Sigmoid colon (tissue), 7 donors: ENCODE results near the gene PARD3. TPM values are rescaled to one million over a fixed set of nuclear protein-coding genes. Genes with fewer than 3 reads are reported as not detected.

ENCODE experiments used
- DNase-seq: peaks from one replicate; pipeline ENCODE4 v3.0.0-alpha.2; 2019
- H3K27ac ChIP-seq, 4 donors: fragments of 200-600 bp; sonication (generic); one replicate each; pipeline ENCODE4 v1.5.1; 2016 to 2019; ENCODE audit warnings: mild to moderate bottlenecking in 1 of 4
- H3K27me3 ChIP-seq, 3 donors: fragments of 200-600 bp; sonication (generic); one replicate each; pipeline ENCODE4 v1.5.1; 2019; ENCODE audit warnings: mild to moderate bottlenecking in 1 of 3
- H3K36me3 ChIP-seq, 4 donors: fragments of 200-600 bp; sonication (generic); one replicate each; pipeline ENCODE4 v1.5.1; 2016 to 2019
- H3K4me1 ChIP-seq, 4 donors: fragments of 200-600 bp; sonication (generic); one replicate each; pipeline ENCODE4 v1.5.1; 2017 to 2019
- H3K4me3 ChIP-seq, 4 donors: fragments of 200-600 bp; sonication (generic); one replicate each; pipeline ENCODE4 v1.5.1; 2017 to 2019; ENCODE audit warnings: mild to moderate bottlenecking in 2 of 4, moderate library complexity in 1 of 4
- H3K9me3 ChIP-seq, 4 donors: fragments of 200-600 bp in 3 of 4; sonication (generic) in 3 of 4; one replicate each; pipeline versions ENCODE4 v1.5.1 to v1.6.1; 2013 to 2019
- EP300 ChIP-seq, 4 donors: sonication (generic); formaldehyde crosslinking; IDR thresholded peaks; one replicate each; pipeline ENCODE4 v1.6.1; 2017; ENCODE audit warnings: antibody characterized with exemption in 4 of 4
- POLR2A ChIP-seq, 2 donors: fragments of 450-650 bp; IDR thresholded peaks; one replicate each; pipeline ENCODE4 v1.6.1; 2016; ENCODE audit warnings: antibody characterized with exemption in 2 of 2, mild to moderate bottlenecking in 2 of 2, moderate library complexity in 2 of 2
- POLR2AphosphoS5 ChIP-seq, 4 donors: sonication (generic); formaldehyde crosslinking; IDR thresholded peaks; one replicate each; pipeline ENCODE4 v1.6.1; 2017; ENCODE audit warnings: antibody characterized with exemption in 4 of 4
- WGBS, 2 donors: extraction: QIAGEN DNeasy Blood & Tissue Kit; methylation state at CpG; one replicate each; pipeline ENCODE4 v1.1.7; 2013; 5-methylcytosine and 5-hydroxymethylcytosine counted together
- intact Hi-C: fragments of 100-400 bp; cut with DNase I; formaldehyde crosslinking; loops from one replicate; pipeline ENCODE4 v1.15.1; 2023
- polyA plus RNA-seq, 3 donors: library from polyadenylated mRNA; stranded (reverse); fragments of 200-250 nt; gene quantifications; one replicate each; pipeline ENCODE4 v1.2.3, GENCODE V29; 2013
- total RNA-seq, 4 donors: library from RNA; depleted of rRNA; stranded (reverse); fragments of >200 nt; gene quantifications; one replicate each; pipeline ENCODE4 v1.1.0, GENCODE V29; 2016
- TF ChIP-seq, protein P1 (sequence below), 4 experiments: fragments of 450-650 bp in 3 of 4; fragments of 200-600 bp in 1 of 4; IDR thresholded peaks; one replicate each; pipeline ENCODE4 v1.5.1; 2016 to 2019; ENCODE audit warnings: antibody characterized with exemption in 4 of 4, mild to moderate bottlenecking in 3 of 4, moderate library complexity in 2 of 4
- donor health status: healthy with polysubstance abuse.
- donor health status: Bipolar disorder and iron deficiency.
- donor health status: healthy.

The PARD3 gene
- total and polyA plus RNA-seq, 7 donors, result 17.5 to 96.4 (median 75.9) TPM

DNA sequence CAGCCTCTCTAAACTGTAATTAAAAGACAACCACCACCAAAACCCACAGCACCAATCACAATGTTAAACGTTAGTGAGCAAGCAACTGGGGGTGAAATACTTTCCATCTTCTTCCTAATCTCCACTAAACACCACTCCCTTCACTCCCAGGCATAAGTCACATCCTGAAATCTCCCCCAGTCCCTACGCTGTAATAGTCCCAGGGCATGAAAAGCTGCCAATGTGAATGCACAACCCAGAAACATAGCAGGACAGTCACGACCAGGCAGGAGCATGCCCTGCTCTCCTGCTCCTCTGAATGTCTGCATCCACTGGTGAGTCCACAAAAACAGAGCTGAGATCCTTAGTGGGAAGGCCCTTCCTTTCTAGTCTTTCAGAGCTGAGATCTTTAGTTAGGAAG is 288.9 kb downstream of the PARD3 start:
- no peak overlapping the region for H3K4me3 ChIP-seq
- WGBS, 2 donors, result 82 to 83% methylated on average over 3 of the region's 3 CpGs
- DNase-seq, result no peak
- H3K9me3 ChIP-seq, result no peaks in the 10 kb centered on the region
- intact Hi-C loops, result no loop called here
- H3K4me1 ChIP-seq, result peaks cover 0 to 29% (median 25%) of the 10 kb centered on the region in 4 donors
- H3K27me3 ChIP-seq, result no peaks in the 10 kb centered on the region
- H3K36me3 ChIP-seq, result no peaks in the 10 kb centered on the region
- TF ChIP-seq POLR2A (IDR thresholded peaks at IDR 0.05) (no peak), POLR2AphosphoS5 (IDR thresholded peaks at IDR 0.05) (no peak), EP300 (IDR thresholded peaks at IDR 0.05) (no peak)
- TF ChIP-seq, protein P1, sequence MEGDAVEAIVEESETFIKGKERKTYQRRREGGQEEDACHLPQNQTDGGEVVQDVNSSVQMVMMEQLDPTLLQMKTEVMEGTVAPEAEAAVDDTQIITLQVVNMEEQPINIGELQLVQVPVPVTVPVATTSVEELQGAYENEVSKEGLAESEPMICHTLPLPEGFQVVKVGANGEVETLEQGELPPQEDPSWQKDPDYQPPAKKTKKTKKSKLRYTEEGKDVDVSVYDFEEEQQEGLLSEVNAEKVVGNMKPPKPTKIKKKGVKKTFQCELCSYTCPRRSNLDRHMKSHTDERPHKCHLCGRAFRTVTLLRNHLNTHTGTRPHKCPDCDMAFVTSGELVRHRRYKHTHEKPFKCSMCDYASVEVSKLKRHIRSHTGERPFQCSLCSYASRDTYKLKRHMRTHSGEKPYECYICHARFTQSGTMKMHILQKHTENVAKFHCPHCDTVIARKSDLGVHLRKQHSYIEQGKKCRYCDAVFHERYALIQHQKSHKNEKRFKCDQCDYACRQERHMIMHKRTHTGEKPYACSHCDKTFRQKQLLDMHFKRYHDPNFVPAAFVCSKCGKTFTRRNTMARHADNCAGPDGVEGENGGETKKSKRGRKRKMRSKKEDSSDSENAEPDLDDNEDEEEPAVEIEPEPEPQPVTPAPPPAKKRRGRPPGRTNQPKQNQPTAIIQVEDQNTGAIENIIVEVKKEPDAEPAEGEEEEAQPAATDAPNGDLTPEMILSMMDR (IDR thresholded peaks at IDR 0.05), result no peak
- H3K27ac ChIP-seq, result peak overlapping the region in 3 of 4 donors; percentile 43 to 58 (median 49)

DNA sequence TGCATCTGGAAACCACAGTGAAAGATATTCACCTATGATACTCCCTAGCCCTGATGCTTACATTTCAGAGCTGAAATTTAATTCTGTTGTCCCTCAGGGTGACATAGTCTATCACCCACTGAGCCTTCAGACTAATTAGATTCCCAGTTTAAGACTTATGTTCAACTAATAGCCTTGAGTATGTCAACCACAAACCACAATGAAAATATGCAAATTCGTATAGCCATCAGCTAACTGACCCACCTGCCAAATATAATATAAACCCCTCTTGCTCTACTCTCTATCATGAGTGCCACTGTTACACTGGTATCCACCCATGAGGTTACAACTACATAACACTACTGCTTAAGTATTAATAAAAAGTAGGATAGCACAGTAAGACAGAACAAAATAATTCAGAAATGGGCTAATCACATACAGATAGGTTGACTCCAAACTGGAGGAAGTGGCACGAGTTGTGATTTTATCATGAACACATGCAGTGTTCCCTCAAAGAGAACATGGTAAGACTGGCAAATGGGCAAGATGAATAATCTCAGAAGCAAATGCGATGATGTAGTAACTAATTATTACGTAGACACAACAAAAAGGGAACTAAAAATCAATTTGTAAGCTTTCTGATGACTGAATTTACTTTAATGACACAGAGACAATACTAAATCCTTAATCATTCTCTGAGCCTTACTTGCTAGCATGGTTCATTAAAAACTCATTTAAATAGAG is 290.6 kb downstream of the PARD3 start:
- no peak for DNase-seq
- intact Hi-C loops, result no loop called here
- 89 to 93% methylated on average over 4 of the region's 4 CpGs for WGBS, 2 donors

DNA sequence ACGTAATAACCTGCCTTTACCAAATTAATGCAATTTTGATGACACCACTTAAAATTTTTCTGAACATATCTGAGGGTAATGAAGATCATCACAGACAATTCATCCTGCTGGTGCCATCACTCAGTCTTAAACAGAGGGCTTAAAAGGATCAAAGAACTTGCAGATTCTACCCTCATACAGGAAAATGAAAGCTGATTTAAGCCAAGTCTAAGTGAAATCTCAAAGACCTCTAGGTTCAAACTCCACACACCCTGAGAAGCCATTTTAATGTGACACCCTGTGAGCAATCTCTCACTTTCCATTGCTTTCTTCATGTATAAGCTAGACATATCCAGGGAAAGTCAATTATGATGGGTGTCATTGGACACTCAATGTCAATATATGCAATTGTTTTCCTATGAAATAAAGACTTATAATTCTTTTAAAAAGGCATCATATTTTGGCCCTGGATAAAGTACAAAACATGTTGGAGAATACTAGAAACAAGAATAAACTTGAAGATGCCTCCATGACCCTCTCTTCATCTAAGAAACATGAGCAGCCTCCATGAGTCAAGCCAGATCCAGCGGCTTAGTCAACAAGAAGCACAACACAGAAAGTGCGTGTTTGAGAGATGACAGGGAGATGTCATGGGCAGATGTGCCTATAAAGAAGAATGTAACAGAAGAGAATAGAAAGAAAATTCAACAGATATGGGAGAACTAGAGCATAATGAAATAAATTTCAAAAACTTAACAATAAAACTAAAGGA is 291.9 kb downstream of the PARD3 start:
- 89 to 92% methylated on average over 3 of the region's 3 CpGs for WGBS, 2 donors
- H3K36me3 ChIP-seq, result no peaks in the 10 kb centered on the region
- TF ChIP-seq, protein P1 (IDR thresholded peaks at IDR 0.05), result no peak
- TF ChIP-seq POLR2A (IDR thresholded peaks at IDR 0.05), result no peak
- TF ChIP-seq EP300 (IDR thresholded peaks at IDR 0.05), result no peak
- no peak for TF ChIP-seq POLR2AphosphoS5 (IDR thresholded peaks at IDR 0.05)
- DNase-seq, result no peak
- no peak overlapping the region for H3K4me3 ChIP-seq
- intact Hi-C loops, result no loop called here
- H3K27ac ChIP-seq, result no peak overlapping the region
- no peaks in the 10 kb centered on the region for H3K27me3 ChIP-seq
- H3K4me1 ChIP-seq, result peaks cover 0 to 20% (median 18%) of the 10 kb centered on the region in 4 donors
- no peaks in the 10 kb centered on the region for H3K9me3 ChIP-seq

More for the DNA sequence above, 290.6 kb downstream of the PARD3 start:
- Histone ChIP-seq H3K4me3 (no peak overlapping the region), H3K27me3 (no peaks in the 10 kb centered on the region), H3K27ac (no peak overlapping the region), H3K4me1 (peaks cover 0 to 29% (median 25%) of the 10 kb centered on the region in 4 donors), H3K36me3 (no peaks in the 10 kb centered on the region), H3K9me3 (no peaks in the 10 kb centered on the region)
- TF ChIP-seq POLR2A (IDR thresholded peaks at IDR 0.05), result no peak
- no peak for TF ChIP-seq POLR2AphosphoS5 (IDR thresholded peaks at IDR 0.05)

DNA sequence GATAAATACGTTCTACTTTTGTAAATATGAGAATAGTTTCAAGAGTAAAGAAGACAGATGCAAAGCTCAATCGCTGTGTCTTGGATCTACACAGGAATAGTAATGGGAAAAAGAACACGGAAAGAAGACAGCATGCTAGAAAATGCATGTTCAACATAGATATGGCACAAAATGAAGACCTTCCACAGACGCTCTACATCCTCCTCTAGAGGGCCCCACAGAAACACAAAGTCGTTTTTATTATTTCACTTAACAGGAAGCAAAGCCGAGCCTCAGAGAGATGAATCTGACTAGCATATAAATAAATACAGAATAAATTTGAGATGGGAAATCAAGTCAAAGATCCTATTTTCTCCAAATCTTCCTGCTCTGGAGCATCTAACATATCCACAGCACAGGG is 292.6 kb downstream of the PARD3 start:
- 20 to 47% methylated on average over 6 of the region's 6 CpGs for WGBS, 2 donors
- H3K4me1 ChIP-seq, result peaks cover 0 to 14% (median 13%) of the 10 kb centered on the region in 4 donors
- H3K36me3 ChIP-seq, result no peaks in the 10 kb centered on the region
- no peaks in the 10 kb centered on the region for H3K27me3 ChIP-seq
- H3K9me3 ChIP-seq, result no peaks in the 10 kb centered on the region
- no peak overlapping the region for H3K4me3 ChIP-seq
- intact Hi-C loops, result no loop called here
- TF ChIP-seq POLR2A (IDR thresholded peaks at IDR 0.05) (no peak), POLR2AphosphoS5 (IDR thresholded peaks at IDR 0.05) (no peak), EP300 (IDR thresholded peaks at IDR 0.05) (no peak)
- TF ChIP-seq, protein P1 (IDR thresholded peaks at IDR 0.05), result no peak
- H3K27ac ChIP-seq, result no peak overlapping the region
- no peak for DNase-seq

DNA sequence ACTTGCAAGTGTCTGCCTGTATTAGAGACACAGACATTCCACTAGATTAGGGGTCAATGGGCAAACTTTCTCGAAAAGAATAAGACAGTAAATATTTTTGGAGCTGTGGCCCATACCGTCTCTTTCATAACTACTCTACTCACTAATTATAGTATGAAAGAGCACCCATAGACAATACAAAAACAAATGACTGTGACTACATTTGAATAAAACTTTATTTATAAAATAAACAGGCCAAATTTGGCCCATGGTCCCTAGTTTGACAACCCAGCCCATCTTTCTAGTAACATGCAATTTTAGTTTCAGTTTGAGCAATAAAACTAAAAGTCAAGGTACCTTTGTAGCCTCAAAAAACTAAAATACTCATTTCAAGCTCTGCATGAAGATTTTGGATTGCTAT is 294.6 kb downstream of the PARD3 start:
- no peaks in the 10 kb centered on the region for H3K4me1 ChIP-seq
- intact Hi-C loops, result no loop called here
- no peaks in the 10 kb centered on the region for H3K27me3 ChIP-seq
- H3K36me3 ChIP-seq, result peaks cover 0 to 2% (median 0%) of the 10 kb centered on the region in 4 donors
- no peak for TF ChIP-seq POLR2A (IDR thresholded peaks at IDR 0.05)
- no peak for TF ChIP-seq EP300 (IDR thresholded peaks at IDR 0.05)
- TF ChIP-seq POLR2AphosphoS5 (IDR thresholded peaks at IDR 0.05), result no peak
- TF ChIP-seq, protein P1 (IDR thresholded peaks at IDR 0.05), result no peak
- no peaks in the 10 kb centered on the region for H3K9me3 ChIP-seq
- H3K27ac ChIP-seq, result no peak overlapping the region
- no peak for DNase-seq
- 89 to 90% methylated on average over 2 of the region's 2 CpGs for WGBS, 2 donors
- H3K4me3 ChIP-seq, result no peak overlapping the region
